GM23248 (cell line): ENCODE results near the gene XRRA1. TPM values are rescaled to one million over a fixed set of nuclear protein-coding genes. Genes with fewer than 3 reads are reported as not detected.

Experiments used
- DNase-seq: peaks from one replicate; pipeline ENCODE4 v3.0.0-alpha.2; 2015
- H2AFZ ChIP-seq: fragments of 200-600 bp; sonication (generic); 2 replicates; pipeline ENCODE4 v1.6.1; 2016; ENCODE audit warnings: antibody characterized with exemption
- H3F3A ChIP-seq: fragments of 200-600 bp; sonication (generic); 2 replicates; pipeline ENCODE4 v1.6.1; 2016; ENCODE audit warnings: mild to moderate bottlenecking, antibody characterized with exemption, mixed run types; ENCODE audit not compliant: insufficient read depth
- H3K27ac ChIP-seq: fragments of 200-600 bp; sonication (generic); 2 replicates; pipeline ENCODE4 v1.5.1; 2016; ENCODE audit warnings: mild to moderate bottlenecking
- H3K27me3 ChIP-seq: fragments of 200-600 bp; sonication (generic); replicated peaks from 2 replicates; pipeline ENCODE4 v1.6.1; 2016; ENCODE audit warnings: mild to moderate bottlenecking; ENCODE audit not compliant: insufficient read depth
- H3K36me3 ChIP-seq: fragments of 200-600 bp; sonication (generic); 2 replicates; pipeline ENCODE4 v1.6.1; 2016; ENCODE audit warnings: low read depth, mild to moderate bottlenecking
- H3K4me1 ChIP-seq: fragments of 200-600 bp; sonication (generic); 2 replicates; pipeline ENCODE4 v1.6.1; 2016; ENCODE audit warnings: mild to moderate bottlenecking; ENCODE audit not compliant: insufficient read depth
- H3K4me2 ChIP-seq: fragments of 200-600 bp; sonication (generic); one replicate; pipeline ENCODE4 v1.6.1; 2016; ENCODE audit warnings: mild to moderate bottlenecking; ENCODE audit not compliant: unreplicated experiment
- H3K4me3 ChIP-seq: fragments of 200-600 bp; sonication (generic); 2 replicates; pipeline ENCODE4 v1.5.1; 2016; ENCODE audit warnings: mild to moderate bottlenecking
- H3K79me2 ChIP-seq: fragments of 200-600 bp; sonication (generic); 2 replicates; pipeline ENCODE4 v1.6.1; 2016; ENCODE audit warnings: mild to moderate bottlenecking; ENCODE audit not compliant: insufficient read depth
- H3K9ac ChIP-seq: fragments of 200-600 bp; sonication (generic); 2 replicates; pipeline ENCODE4 v1.6.1; 2016; ENCODE audit warnings: mild to moderate bottlenecking
- H3K9me2 ChIP-seq: fragments of 200-600 bp; sonication (generic); 2 replicates; pipeline ENCODE4 v1.6.1; 2016; ENCODE audit warnings: mixed run types, mild to moderate bottlenecking, moderate library complexity; ENCODE audit not compliant: insufficient read depth
- H3K9me3 ChIP-seq: fragments of 200-600 bp; sonication (generic); one replicate; pipeline ENCODE4 v1.6.1; 2017; ENCODE audit warnings: low read depth
- H4K20me1 ChIP-seq: fragments of 200-600 bp; sonication (generic); 2 replicates; pipeline ENCODE4 v1.6.0; 2016; ENCODE audit not compliant: insufficient read depth
- EZH2 ChIP-seq: fragments of 200-600 bp; sonication (generic); IDR thresholded peaks from 2 replicates; pipeline ENCODE4 v1.6.1; 2018; ENCODE audit warnings: antibody characterized with exemption, mild to moderate bottlenecking; ENCODE audit not compliant: insufficient read depth, poor library complexity, severe bottlenecking
- EZH2phosphoT487 ChIP-seq: fragments of 200-600 bp; sonication (generic); IDR thresholded peaks from 2 replicates; pipeline ENCODE4 v1.6.1; 2018; ENCODE audit warnings: antibody characterized with exemption, moderate library complexity, mild to moderate bottlenecking, low read depth; ENCODE audit not compliant: insufficient read depth
- WGBS, 2 experiments: methylation state at CpG; one replicate each; pipeline ENCODE4 v1.1.6; 2015 to 2017; ENCODE audit warnings: low lambda C conversion rate in 2 of 2, low coverage in 1 of 2; ENCODE audit errors: missing lambda C conversion rate in 2 of 2; 5-methylcytosine and 5-hydroxymethylcytosine counted together
- in situ Hi-C: fragments of 300-500 bp; cut with MboI; formaldehyde crosslinking; loops from 2 replicates; pipeline ENCODE4 v1.15.0; 2020
- polyA plus RNA-seq: library from polyadenylated mRNA; unstranded; fragments of >200 nt; fragmentation: Nextera tagmentation; extraction: Ambion mirVana; gene quantifications from 2 replicates; pipeline ENCODE4 v1.2.1, GENCODE V29; 2016
- small RNA-seq: library from RNA; depleted of rRNA; stranded (forward); fragments of <200 nt; gene quantifications from one replicate; pipeline ENCODE3, GENCODE V24; 2014; ENCODE audit warnings: low read depth, low replicate concordance
- total RNA-seq: library from RNA; depleted of rRNA; stranded (reverse); fragments of >200 nt; shearing (Covaris generic); gene quantifications from 2 replicates; pipeline ENCODE4 v1.2.3, GENCODE V29; 2014; rRNA removed

XRRA1 gene
- total and polyA plus RNA-seq, 2 experiments from 2014 or later: 3.2 to 7.0 TPM

DNA sequence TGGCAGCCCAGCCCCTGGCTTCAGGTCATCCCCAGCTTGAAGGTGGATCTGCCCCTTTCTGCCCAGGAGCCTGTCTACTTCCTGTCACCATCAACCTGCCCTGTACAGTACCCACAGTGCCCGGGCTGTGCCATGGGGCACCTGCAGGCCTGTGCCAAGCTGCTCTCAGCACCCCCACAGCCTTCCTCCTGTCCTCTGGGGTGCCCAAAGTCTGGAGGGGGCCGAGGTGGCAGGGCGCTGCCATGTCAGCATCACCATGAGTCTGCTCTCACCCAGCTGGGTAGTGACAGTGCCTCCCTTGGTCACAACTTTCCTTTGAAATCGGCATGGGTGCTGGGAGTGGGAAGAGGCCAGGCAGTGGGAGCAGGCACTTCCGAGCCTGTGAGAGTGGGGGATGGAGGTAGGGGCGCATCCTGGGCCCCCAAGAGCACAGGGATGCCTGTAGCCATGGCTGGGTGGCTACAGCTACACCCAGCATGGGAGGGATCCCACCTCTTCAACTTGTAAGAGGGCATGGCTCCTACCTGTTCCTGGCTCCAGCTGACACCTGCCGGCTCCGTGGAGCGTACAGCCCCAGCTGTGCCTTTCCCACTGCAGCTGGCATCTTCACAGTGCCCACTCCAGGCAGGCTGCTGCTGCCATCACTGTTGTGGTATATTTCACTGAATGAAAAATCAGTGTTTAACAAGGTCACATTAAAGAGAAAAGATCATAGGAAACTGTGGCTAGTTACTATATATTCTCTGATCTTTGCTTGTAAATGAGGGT is 157.4 kb downstream of the XRRA1 start:
- H3K9me3 ChIP-seq: no peaks in the 10 kb centered on the region
- no peaks in the 10 kb centered on the region for H3K4me1 ChIP-seq
- in situ Hi-C loops: no loop called here
- H3K27me3 ChIP-seq: no peaks in the 10 kb centered on the region
- WGBS, 2 experiments: 86% methylated on average over 9 of the region's 9 CpGs
- no peak overlapping the region for H3K27ac ChIP-seq
- no peaks in the 10 kb centered on the region for H3F3A ChIP-seq
- H3K79me2 ChIP-seq: peaks cover 52% of the 10 kb centered on the region
- no peaks in the 10 kb centered on the region; the same call in none of the 2 replicates for H3K36me3 ChIP-seq
- H4K20me1 ChIP-seq: no peaks in the 10 kb centered on the region
- H3K9ac ChIP-seq: no peak overlapping the region
- H3K4me3 ChIP-seq: no peak overlapping the region
- H2AFZ ChIP-seq: no peak overlapping the region
- no peak overlapping the region for H3K4me2 ChIP-seq
- DNase-seq: no peak
- TF ChIP-seq EZH2 (no peak), EZH2phosphoT487 (no peak)
- no peaks in the 10 kb centered on the region for H3K9me2 ChIP-seq

Small RNA genes lying within 50 kb of the gene (small RNA-seq; reads per million reads assigned to genes)
- gene RN7SL239P: not detected
- gene RNU6-216P: not detected

Other genes with a start within 250 kb of the XRRA1 start
- not detected in 2 replicates for gene CHRDL2, start 217.7 kb downstream of the XRRA1 start, total RNA-seq
- not detected in 2 replicates for gene CHRDL2, start 217.7 kb downstream of the XRRA1 start, polyA plus RNA-seq
- 11.1 and 15.8 TPM in 2 replicates for gene RNF169, start 200.2 kb downstream of the XRRA1 start, total RNA-seq
- gene RNF169, start 200.2 kb downstream of the XRRA1 start, polyA plus RNA-seq: 0.79 and 1.2 TPM in 2 replicates
- gene SPCS2, start 175 bp upstream of the XRRA1 start, total RNA-seq: 51.1 and 316 TPM in 2 replicates
- 335 and 370 TPM in 2 replicates for gene SPCS2, start 175 bp upstream of the XRRA1 start, polyA plus RNA-seq
- gene NEU3, start 39.8 kb upstream of the XRRA1 start, total RNA-seq: 6.2 and 6.4 TPM in 2 replicates
- 2.3 and 2.5 TPM in 2 replicates for gene NEU3, start 39.8 kb upstream of the XRRA1 start, polyA plus RNA-seq
- not detected in 2 replicates for gene OR2AT4, start 147.8 kb upstream of the XRRA1 start, total RNA-seq
- gene OR2AT4, start 147.8 kb upstream of the XRRA1 start, polyA plus RNA-seq: not detected in 2 replicates
- gene SLCO2B1, start 202.0 kb upstream of the XRRA1 start, total RNA-seq: not detected in 2 replicates
- gene SLCO2B1, start 202.0 kb upstream of the XRRA1 start, polyA plus RNA-seq: not detected in 2 replicates